Caco-2 (cell line): ENCODE results near the gene TNFAIP8. TPM values are rescaled to one million over a fixed set of nuclear protein-coding genes. Genes with fewer than 3 reads are reported as not detected.
A peak's percentile ranks its signal among the peaks of the same experiment; 100 is the strongest.

ENCODE experiments used
- BruUV-seq: library from RNA; stranded (reverse); fragments of 400-500 nt; replicated peaks from 2 replicates; lab custom pipeline; 2021; lab: Mats Ljungman, UMichigan
- CTCF ChIA-PET: fragments of 300-600 bp; sonication (Branson Sonifier 250); formaldehyde crosslinking; loops from one replicate; lab custom pipeline; 2022; ENCODE audit warnings: antibody characterized with exemption; lab: Charles Lee
- POLR2A ChIA-PET: fragments of 300-600 bp; sonication (Branson Sonifier 250); formaldehyde crosslinking; loops from one replicate; lab custom pipeline; 2022; ENCODE audit warnings: antibody characterized with exemption; lab: Charles Lee
- DNase-seq, 2 experiments: peaks; one replicate each; pipeline versions ENCODE4 v3.0.0 to v3.0.0-alpha.2; 2020 to 2022
- H3K27me3 ChIP-seq: replicated peaks from 2 replicates; pipeline ENCODE4 v1.6.0; 2011; ENCODE audit warnings: low read length; ENCODE audit not compliant: control insufficient read depth, insufficient read depth
- H3K36me3 ChIP-seq: 2 replicates; pipeline ENCODE4 v1.5.1; 2011; ENCODE audit warnings: low read length; ENCODE audit not compliant: control insufficient read depth, insufficient read depth
- H3K4me1 ChIP-seq: fragments of 250-450 bp; sonication (Bioruptor Pico); 2 replicates; pipeline ENCODE4 v1.5.1; 2020; ENCODE audit warnings: mild to moderate bottlenecking
- H3K4me3 ChIP-seq: 2 replicates; pipeline ENCODE4 v1.5.1; 2011; ENCODE audit warnings: low read depth, mild to moderate bottlenecking, control low read depth, low read length
- H3K9me3 ChIP-seq: fragments of 250-450 bp; sonication (Bioruptor Pico); 2 replicates; pipeline ENCODE4 v1.5.1; 2020; ENCODE audit warnings: mild to moderate bottlenecking, moderate library complexity
- H3K27ac Mint-ChIP-seq: one replicate; pipeline ENCODE4 v1.8.0; 2022; ENCODE audit warnings: mixed read lengths; ENCODE audit not compliant: unreplicated experiment
- H3K27me3 Mint-ChIP-seq: one replicate; pipeline ENCODE4 v1.8.0; 2022; ENCODE audit warnings: mixed read lengths; ENCODE audit not compliant: insufficient read depth, unreplicated experiment
- H3K36me3 Mint-ChIP-seq: one replicate; pipeline ENCODE4 v1.8.0; 2022; ENCODE audit warnings: mild to moderate bottlenecking, mixed read lengths; ENCODE audit not compliant: insufficient read depth, unreplicated experiment
- H3K4me1 Mint-ChIP-seq: one replicate; pipeline ENCODE4 v1.8.0; 2022; ENCODE audit warnings: low read depth, mixed read lengths; ENCODE audit not compliant: unreplicated experiment
- H3K4me3 Mint-ChIP-seq: one replicate; pipeline ENCODE4 v1.8.0; 2022; ENCODE audit warnings: mild to moderate bottlenecking, moderate library complexity, mixed read lengths; ENCODE audit not compliant: unreplicated experiment
- H3K9me3 Mint-ChIP-seq: one replicate; pipeline ENCODE4 v1.8.0; 2022; ENCODE audit warnings: mixed read lengths; ENCODE audit not compliant: unreplicated experiment
- intact Hi-C: fragments of 100-400 bp; cut with micrococcal nuclease; formaldehyde crosslinking; loops from one replicate; pipeline ENCODE4 v1.10.0; 2022; ENCODE audit not compliant: unreplicated experiment
- total RNA-seq: library from RNA; stranded (reverse); gene quantifications from 2 replicates; pipeline ENCODE4 v1.2.3, GENCODE V29; 2022
- TF ChIP-seq, protein P1 (sequence below), 2 experiments: fragments of 200-600 bp in 1 of 2; IDR thresholded peaks; 1 replicate in 1 of 2; 2 replicates in 1 of 2; pipeline versions ENCODE4 v1.5.1 to v1.8.0; 2011 to 2022; ENCODE audit warnings: antibody characterized with exemption in 1 of 2, control low read depth in 1 of 2, inconsistent platforms in 1 of 2, low read depth in 1 of 2, low read length in 1 of 2, mild to moderate bottlenecking in 1 of 2, moderate library complexity in 1 of 2; ENCODE audit not compliant: insufficient read depth in 1 of 2, severe bottlenecking in 1 of 2, unreplicated experiment in 1 of 2

TNFAIP8 gene
- total RNA-seq, 1 experiment from 2014 or later, result 7.4 TPM

- POLR2A ChIA-PET, result no interaction called here
- Histone ChIP-seq H3K36me3 (no peaks in the 10 kb centered on the region), H3K9me3 (no peaks in the 10 kb centered on the region), H3K4me3 (no peak overlapping the region), H3K27me3 (no peaks in the 10 kb centered on the region), H3K4me1 (no peaks in the 10 kb centered on the region)
- intact Hi-C loops, result no loop called here
- H3K27ac Mint-ChIP-seq, result no peak overlapping the region
- no peak for DNase-seq
- CTCF ChIA-PET, result interaction anchor here (0.6 kb wide), 1 partner anchor 100 kb away, joined by 7 read pairs; no protein-coding TSS in a partner anchor
- no peaks in the 10 kb centered on the region for H3K36me3 Mint-ChIP-seq
- no TSS peak for BruUV-seq
- no peaks in the 10 kb centered on the region for H3K4me1 Mint-ChIP-seq
- H3K27me3 Mint-ChIP-seq, result no peaks in the 10 kb centered on the region
- TF ChIP-seq, protein P1, sequence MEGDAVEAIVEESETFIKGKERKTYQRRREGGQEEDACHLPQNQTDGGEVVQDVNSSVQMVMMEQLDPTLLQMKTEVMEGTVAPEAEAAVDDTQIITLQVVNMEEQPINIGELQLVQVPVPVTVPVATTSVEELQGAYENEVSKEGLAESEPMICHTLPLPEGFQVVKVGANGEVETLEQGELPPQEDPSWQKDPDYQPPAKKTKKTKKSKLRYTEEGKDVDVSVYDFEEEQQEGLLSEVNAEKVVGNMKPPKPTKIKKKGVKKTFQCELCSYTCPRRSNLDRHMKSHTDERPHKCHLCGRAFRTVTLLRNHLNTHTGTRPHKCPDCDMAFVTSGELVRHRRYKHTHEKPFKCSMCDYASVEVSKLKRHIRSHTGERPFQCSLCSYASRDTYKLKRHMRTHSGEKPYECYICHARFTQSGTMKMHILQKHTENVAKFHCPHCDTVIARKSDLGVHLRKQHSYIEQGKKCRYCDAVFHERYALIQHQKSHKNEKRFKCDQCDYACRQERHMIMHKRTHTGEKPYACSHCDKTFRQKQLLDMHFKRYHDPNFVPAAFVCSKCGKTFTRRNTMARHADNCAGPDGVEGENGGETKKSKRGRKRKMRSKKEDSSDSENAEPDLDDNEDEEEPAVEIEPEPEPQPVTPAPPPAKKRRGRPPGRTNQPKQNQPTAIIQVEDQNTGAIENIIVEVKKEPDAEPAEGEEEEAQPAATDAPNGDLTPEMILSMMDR (IDR thresholded peaks at IDR 0.05; ENCODE audit: insufficient read depth in 1 of 2, low read depth in 1 of 2, low read length in 1 of 2, severe bottlenecking in 1 of 2, unreplicated experiment in 1 of 2), result no peak
- H3K9me3 Mint-ChIP-seq, result no peaks in the 10 kb centered on the region
- H3K4me3 Mint-ChIP-seq, result no peak overlapping the region
Measured at GRCh38 chr5:119311688-119312087, 44.1 kb upstream of the TNFAIP8 start.

DNA sequence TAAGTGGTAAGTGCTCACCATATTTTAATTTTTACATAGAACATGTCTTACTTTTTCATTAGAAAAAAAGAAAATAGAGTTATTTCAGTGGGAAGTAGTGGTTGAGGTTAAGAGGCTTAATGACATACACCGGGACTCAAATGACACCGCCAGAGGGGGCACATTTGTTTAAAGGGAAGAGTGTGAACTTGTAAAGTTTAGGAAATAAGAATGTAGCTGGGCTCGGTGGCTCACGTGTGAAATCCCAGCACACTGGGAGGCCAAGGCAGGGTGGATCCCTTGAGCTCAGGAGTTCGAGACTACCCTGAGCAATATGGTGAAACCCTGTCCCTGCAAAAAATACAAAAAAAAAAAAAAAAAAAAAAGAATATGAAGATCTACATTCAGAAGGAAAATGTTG is 43.4 kb upstream of the TNFAIP8 start:
- Mint-ChIP-seq H3K36me3 (no peaks in the 10 kb centered on the region), H3K9me3 (no peaks in the 10 kb centered on the region), H3K27ac (no peak overlapping the region), H3K4me1 (no peaks in the 10 kb centered on the region), H3K4me3 (no peak overlapping the region), H3K27me3 (no peaks in the 10 kb centered on the region)
- Histone ChIP-seq H3K9me3 (no peaks in the 10 kb centered on the region), H3K4me3 (no peak overlapping the region), H3K27me3 (no peaks in the 10 kb centered on the region), H3K4me1 (no peaks in the 10 kb centered on the region), H3K36me3 (no peaks in the 10 kb centered on the region)
- BruUV-seq, result no TSS peak
- CTCF ChIA-PET, result interaction anchor here (0.6 to 0.7 kb wide), 3 partner anchors 13 to 98 kb away, joined by 3 to 7 read pairs (median 3); no protein-coding TSS in a partner anchor
- intact Hi-C loops, result no loop called here
- DNase-seq, result peak in 1 of 2 experiments; percentile 15
- POLR2A ChIA-PET, result interaction anchor here (0.6 to 0.7 kb wide), 2 partner anchors 12 to 353 kb away, joined by 6 to 11 read pairs; no protein-coding TSS in a partner anchor
- TF ChIP-seq, protein P1 (IDR thresholded peaks at IDR 0.05; ENCODE audit: insufficient read depth in 1 of 2, low read depth in 1 of 2, low read length in 1 of 2, severe bottlenecking in 1 of 2, unreplicated experiment in 1 of 2), result no peak

GRCh38 chr5:119313197-119313596 is 42.6 kb upstream of the TNFAIP8 start:
- no peaks in the 10 kb centered on the region for H3K36me3 ChIP-seq
- no peak overlapping the region for H3K27ac Mint-ChIP-seq
- no peaks in the 10 kb centered on the region for H3K4me1 ChIP-seq
- H3K4me3 ChIP-seq, result no peak overlapping the region
- H3K36me3 Mint-ChIP-seq, result no peaks in the 10 kb centered on the region
- no peak for DNase-seq
- no peak overlapping the region for H3K4me3 Mint-ChIP-seq
- no peaks in the 10 kb centered on the region for H3K27me3 ChIP-seq
- no peaks in the 10 kb centered on the region for H3K9me3 Mint-ChIP-seq
- TF ChIP-seq, protein P1 (IDR thresholded peaks at IDR 0.05; ENCODE audit: insufficient read depth in 1 of 2, low read depth in 1 of 2, low read length in 1 of 2, severe bottlenecking in 1 of 2, unreplicated experiment in 1 of 2), result no peak
- ChIA-PET POLR2A (no interaction called here), CTCF (no interaction called here)
- no peaks in the 10 kb centered on the region for H3K9me3 ChIP-seq
- intact Hi-C loops, result no loop called here
- no TSS peak for BruUV-seq
- H3K4me1 Mint-ChIP-seq, result no peaks in the 10 kb centered on the region
- H3K27me3 Mint-ChIP-seq, result no peaks in the 10 kb centered on the region
